ENCODE measurements around the gene ZNF184.

Gene ZNF184

GRCh38 chr6:27472617-27473400 is at the start of gene ZNF184:
Gene ZNF184 (minus strand): TSS chr6:27473105. CDS start chr6:27472294, 811 bp downstream.
- Histone ChIP-seq H3K9ac (ENCODE audit: low read length) (peak within 1 kb of the TSS; percentile 76), H3K4me3 (ENCODE audit: low read depth in 1 of 2, low read length in 2 of 2) (peak within 1 kb of the TSS; percentile 82 to 86), H3K9me3 (ENCODE audit: low read length) (no peaks in the 10 kb centered on the region), H3K27ac (ENCODE audit: low read depth, low read length) (peak within 1 kb of the TSS; percentile 81), H3K27me3 (ENCODE audit: control insufficient read depth in 1 of 2, insufficient read depth in 2 of 2, low read length in 2 of 2) (no peaks in the 10 kb centered on the region), H3K4me1 (ENCODE audit: insufficient read depth, low read length) (peaks cover 16% of the 10 kb centered on the region), H3K36me3 (ENCODE audit: insufficient read depth, low read length) (no peaks in the 10 kb centered on the region)

- peaks cover 0 to 5% of the 10 kb centered on the region in 2 donors for H3K27me3 ChIP-seq (ENCODE audit: control insufficient read depth in 1 of 2, insufficient read depth in 2 of 2, low read length in 2 of 2)
- peak overlapping the region; percentile 89 for H3K27ac ChIP-seq (ENCODE audit: low read depth, low read length)
- H3K4me3 ChIP-seq (ENCODE audit: low read depth in 1 of 2, low read length in 2 of 2), result peak overlapping the region; percentile 79 to 90
- peaks cover 8% of the 10 kb centered on the region for H3K4me1 ChIP-seq (ENCODE audit: insufficient read depth, low read length)
- H3K9me3 ChIP-seq (ENCODE audit: low read length), result no peaks in the 10 kb centered on the region
- peak overlapping the region; percentile 85 for H3K9ac ChIP-seq (ENCODE audit: low read length)
- H3K36me3 ChIP-seq (ENCODE audit: insufficient read depth, low read length), result no peaks in the 10 kb centered on the region
These were observed 46.2 kb upstream of the ZNF184 start for GRCh38 chr6:27518881-27519795.

DNA sequence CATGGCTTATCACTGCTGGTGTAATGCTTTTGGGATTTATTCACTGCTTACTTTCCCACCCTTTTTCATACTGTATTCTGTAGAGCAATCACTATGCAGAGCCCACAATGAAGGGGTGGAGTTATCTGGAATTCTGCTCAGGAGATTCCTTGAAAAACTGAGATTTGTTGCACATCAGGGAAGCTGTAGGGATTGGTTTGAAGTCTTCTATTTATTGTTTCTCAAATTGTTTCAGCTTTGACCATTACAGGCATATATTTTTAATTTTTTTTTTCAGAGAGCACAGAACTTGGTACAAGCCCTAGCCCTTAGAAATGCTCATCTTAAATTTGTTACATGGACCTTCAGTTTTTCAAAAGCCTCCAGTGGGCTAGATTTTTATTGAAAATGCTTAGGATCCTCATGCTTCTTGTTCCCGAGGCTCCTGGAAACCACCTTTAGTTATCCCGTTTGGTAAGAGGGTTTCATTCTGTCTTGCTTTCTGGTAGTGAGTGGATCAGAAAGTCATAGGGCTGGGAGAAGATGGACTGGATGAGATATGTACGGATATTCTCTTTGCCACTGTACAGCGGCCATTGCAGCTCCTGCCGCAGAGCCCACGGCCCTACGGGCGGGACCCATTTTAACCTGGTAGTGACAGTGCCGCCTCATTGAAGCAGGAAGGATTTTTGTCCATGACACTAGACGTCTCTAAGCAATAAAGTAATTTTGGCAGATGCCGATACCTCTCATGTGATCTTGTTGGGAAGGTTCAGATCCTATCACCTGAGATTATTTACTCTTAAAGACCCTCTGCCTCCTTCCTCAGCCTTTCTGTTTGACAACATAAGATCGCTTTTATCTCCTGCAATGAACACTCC is 45.3 kb upstream of the ZNF184 start:
- H3K4me1 ChIP-seq (ENCODE audit: insufficient read depth, low read length), result peaks cover 8% of the 10 kb centered on the region
- peak overlapping the region; percentile 85 for H3K9ac ChIP-seq (ENCODE audit: low read length)

DNA sequence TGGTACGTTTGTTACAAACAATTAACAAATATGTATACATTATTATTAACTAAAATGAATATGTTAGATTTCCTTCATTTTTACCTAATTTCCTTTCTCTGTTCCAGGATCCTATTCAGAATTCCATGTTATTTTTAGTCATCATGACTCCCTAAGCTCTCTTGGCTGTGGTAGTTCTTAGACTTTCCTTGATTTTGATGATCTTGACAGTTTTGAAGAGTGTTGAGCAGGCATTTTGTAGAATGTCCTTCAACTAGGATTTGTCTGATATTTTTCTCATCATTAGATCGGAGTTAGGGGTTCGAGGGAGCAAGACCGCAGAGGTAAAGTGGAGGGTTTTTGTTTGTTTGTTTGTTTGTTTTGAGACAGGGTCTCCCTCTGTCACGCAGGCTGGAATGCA is 44.3 kb upstream of the ZNF184 start:
- Histone ChIP-seq H3K9me3 (ENCODE audit: low read length) (no peaks in the 10 kb centered on the region), H3K36me3 (ENCODE audit: insufficient read depth, low read length) (no peaks in the 10 kb centered on the region), H3K4me1 (ENCODE audit: insufficient read depth, low read length) (peaks cover 8% of the 10 kb centered on the region), H3K4me3 (ENCODE audit: low read depth in 1 of 2, low read length in 2 of 2) (no peak overlapping the region), H3K9ac (ENCODE audit: low read length) (no peak overlapping the region), H3K27me3 (ENCODE audit: control insufficient read depth in 1 of 2, insufficient read depth in 2 of 2, low read length in 2 of 2) (peaks cover 0 to 15% of the 10 kb centered on the region in 2 donors), H3K27ac (ENCODE audit: low read depth, low read length) (no peak overlapping the region)

More for the DNA sequence above, 45.3 kb upstream of the ZNF184 start:
- H3K27ac ChIP-seq (ENCODE audit: low read depth, low read length), result peak overlapping the region; percentile 89
- H3K36me3 ChIP-seq (ENCODE audit: insufficient read depth, low read length), result no peaks in the 10 kb centered on the region
- H3K9me3 ChIP-seq (ENCODE audit: low read length), result no peaks in the 10 kb centered on the region
- H3K27me3 ChIP-seq (ENCODE audit: control insufficient read depth in 1 of 2, insufficient read depth in 2 of 2, low read length in 2 of 2), result peaks cover 0 to 12% of the 10 kb centered on the region in 2 donors
- H3K4me3 ChIP-seq (ENCODE audit: low read depth in 1 of 2, low read length in 2 of 2), result peak overlapping the region; percentile 79 to 90

- Histone ChIP-seq H3K9ac (ENCODE audit: low read length) (no peak overlapping the region), H3K27me3 (ENCODE audit: control insufficient read depth in 1 of 2, insufficient read depth in 2 of 2, low read length in 2 of 2) (peaks cover 7 to 26% of the 10 kb centered on the region in 2 donors), H3K4me1 (ENCODE audit: insufficient read depth, low read length) (peaks cover 8% of the 10 kb centered on the region), H3K9me3 (ENCODE audit: low read length) (no peaks in the 10 kb centered on the region), H3K36me3 (ENCODE audit: insufficient read depth, low read length) (no peaks in the 10 kb centered on the region), H3K4me3 (ENCODE audit: low read depth in 1 of 2, low read length in 2 of 2) (peak overlapping the region in 1 of 2 donors; percentile 18), H3K27ac (ENCODE audit: low read depth, low read length) (no peak overlapping the region)
These were observed 42.1 kb upstream of the ZNF184 start for GRCh38 chr6:27514906-27515495.

DNA sequence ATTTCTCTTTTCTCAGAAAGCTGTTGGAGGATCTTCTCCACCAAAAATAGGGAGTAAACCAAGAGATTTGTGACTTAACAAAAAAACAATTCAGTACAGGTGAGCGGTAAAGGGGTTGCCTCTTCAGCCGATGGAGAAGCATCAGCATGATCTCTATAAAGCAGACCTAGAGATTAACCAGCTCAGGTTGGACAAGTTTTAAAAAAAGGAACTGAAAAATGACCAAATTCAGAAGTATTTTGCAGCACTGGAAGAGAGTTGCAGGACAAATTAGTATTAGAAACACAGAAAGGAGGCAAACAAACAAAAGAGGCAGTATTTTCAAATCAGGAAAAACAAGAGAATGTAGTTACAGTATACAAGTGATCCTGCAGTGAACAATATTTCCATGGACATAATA is 39.6 kb upstream of the ZNF184 start:
- Histone ChIP-seq H3K27me3 (ENCODE audit: control insufficient read depth in 1 of 2, insufficient read depth in 2 of 2, low read length in 2 of 2) (peaks cover 7 to 30% of the 10 kb centered on the region in 2 donors), H3K9ac (ENCODE audit: low read length) (no peak overlapping the region)

DNA sequence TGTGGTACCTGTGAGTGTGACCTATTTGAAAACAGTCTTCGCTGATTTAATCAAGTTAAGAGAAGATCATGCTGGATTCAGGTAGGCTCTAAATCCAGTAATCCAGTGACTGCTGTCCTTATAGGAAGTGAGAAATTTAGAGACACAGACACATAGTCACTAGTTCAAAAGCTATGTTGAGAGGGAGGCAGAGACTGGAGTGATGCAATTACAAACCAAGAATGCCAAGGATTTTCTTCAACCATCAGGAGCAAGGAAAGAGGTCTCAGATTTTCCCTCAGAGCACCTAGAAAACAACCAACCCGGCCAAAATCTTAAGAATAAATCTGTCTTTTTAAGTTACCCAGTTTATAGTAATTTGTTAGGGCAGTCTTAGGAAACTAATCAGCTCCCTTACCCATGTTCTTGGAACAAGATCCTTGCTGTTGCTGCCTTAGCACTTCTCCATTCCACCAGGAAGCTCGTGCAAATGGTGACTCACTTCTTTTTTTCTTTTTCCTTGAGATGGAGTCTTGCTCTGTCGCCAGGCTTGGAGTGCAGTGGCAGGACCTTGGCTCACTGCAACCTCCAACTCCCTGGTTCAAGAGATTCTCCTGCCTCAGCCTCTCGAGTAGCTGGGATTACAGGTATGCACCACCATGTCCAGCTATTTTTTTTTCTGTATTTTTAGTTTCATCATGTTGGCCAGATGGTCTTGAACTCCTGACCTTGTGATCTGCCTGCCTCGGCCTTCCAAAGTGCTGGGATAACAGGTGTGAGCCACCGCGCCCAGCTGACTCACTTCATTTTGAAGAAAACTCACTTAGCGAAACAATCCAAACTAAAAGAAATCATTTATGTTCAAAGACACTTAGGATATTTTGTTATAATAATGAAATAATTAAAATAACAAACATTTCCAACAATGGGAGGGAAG is 34.4 kb upstream of the ZNF184 start:
- Histone ChIP-seq H3K9me3 (ENCODE audit: low read length) (no peaks in the 10 kb centered on the region), H3K27ac (ENCODE audit: low read depth, low read length) (no peak overlapping the region), H3K27me3 (ENCODE audit: control insufficient read depth in 1 of 2, insufficient read depth in 2 of 2, low read length in 2 of 2) (peaks cover 7 to 26% of the 10 kb centered on the region in 2 donors), H3K9ac (ENCODE audit: low read length) (no peak overlapping the region), H3K4me3 (ENCODE audit: low read depth in 1 of 2, low read length in 2 of 2) (no peak overlapping the region), H3K4me1 (ENCODE audit: insufficient read depth, low read length) (peaks cover 5% of the 10 kb centered on the region), H3K36me3 (ENCODE audit: insufficient read depth, low read length) (no peaks in the 10 kb centered on the region)

More for the DNA sequence above, 39.6 kb upstream of the ZNF184 start:
- Histone ChIP-seq H3K27ac (ENCODE audit: low read depth, low read length) (no peak overlapping the region), H3K36me3 (ENCODE audit: insufficient read depth, low read length) (no peaks in the 10 kb centered on the region), H3K4me3 (ENCODE audit: low read depth in 1 of 2, low read length in 2 of 2) (no peak overlapping the region), H3K4me1 (ENCODE audit: insufficient read depth, low read length) (no peaks in the 10 kb centered on the region), H3K9me3 (ENCODE audit: low read length) (no peaks in the 10 kb centered on the region)

- Histone ChIP-seq H3K27me3 (ENCODE audit: control insufficient read depth in 1 of 2, insufficient read depth in 2 of 2, low read length in 2 of 2) (peaks cover 9 to 23% of the 10 kb centered on the region in 2 donors), H3K36me3 (ENCODE audit: insufficient read depth, low read length) (no peaks in the 10 kb centered on the region), H3K9ac (ENCODE audit: low read length) (no peak overlapping the region), H3K4me3 (ENCODE audit: low read depth in 1 of 2, low read length in 2 of 2) (no peak overlapping the region), H3K9me3 (ENCODE audit: low read length) (no peaks in the 10 kb centered on the region), H3K4me1 (ENCODE audit: insufficient read depth, low read length) (peaks cover 7% of the 10 kb centered on the region), H3K27ac (ENCODE audit: low read depth, low read length) (no peak overlapping the region)
These were observed 32.5 kb upstream of the ZNF184 start for GRCh38 chr6:27505209-27506027.

DNA sequence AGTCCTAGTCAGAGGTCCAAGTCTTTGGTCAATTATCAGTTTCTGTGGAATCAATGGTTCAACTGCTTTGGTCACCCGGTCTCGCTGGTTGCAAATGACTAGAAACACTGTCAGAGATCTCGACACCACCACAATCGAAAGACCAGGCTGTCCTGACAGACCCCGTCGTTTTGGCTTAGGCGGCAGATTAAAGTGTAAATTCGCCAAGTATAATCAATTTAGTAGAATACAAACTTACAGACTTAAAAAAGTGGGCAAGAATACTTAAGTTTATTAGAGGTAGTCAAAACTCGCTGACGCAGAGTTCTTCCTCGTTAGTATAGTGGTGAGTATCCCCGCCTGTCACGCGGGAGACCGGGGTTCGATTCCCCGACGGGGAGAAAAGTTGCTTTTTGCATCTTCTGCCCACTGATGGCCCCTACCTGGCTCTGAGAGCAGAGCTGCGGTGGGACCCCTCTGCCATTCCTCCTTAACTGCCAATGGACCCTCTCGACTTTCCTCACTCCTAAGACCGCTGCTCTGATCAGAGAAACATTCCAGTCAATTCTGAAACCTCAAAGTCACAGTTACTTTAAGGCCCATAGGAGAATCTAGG is 30.6 kb upstream of the ZNF184 start:
- Histone ChIP-seq H3K4me3 (ENCODE audit: low read depth in 1 of 2, low read length in 2 of 2) (peak overlapping the region; percentile 20 to 51), H3K36me3 (ENCODE audit: insufficient read depth, low read length) (no peaks in the 10 kb centered on the region), H3K27me3 (ENCODE audit: control insufficient read depth in 1 of 2, insufficient read depth in 2 of 2, low read length in 2 of 2) (peaks cover 9 to 26% of the 10 kb centered on the region in 2 donors), H3K9ac (ENCODE audit: low read length) (peak overlapping the region; percentile 5), H3K9me3 (ENCODE audit: low read length) (no peaks in the 10 kb centered on the region), H3K4me1 (ENCODE audit: insufficient read depth, low read length) (peaks cover 7% of the 10 kb centered on the region), H3K27ac (ENCODE audit: low read depth, low read length) (no peak overlapping the region)
